HepG2 (cell line): ENCODE data around the gene ADM5. TPM values are rescaled to one million over a fixed set of nuclear protein-coding genes. Genes with fewer than 3 reads are reported as not detected.

Experiments
- CTCF ChIP-seq: sonication (generic); formaldehyde crosslinking; IDR thresholded peaks from 2 replicates; pipeline ENCODE4 v1.5.0; 2020; ENCODE audit warnings: mild to moderate bottlenecking, missing genetic modification reagents, moderate library complexity
- FOXA3 ChIP-seq: IDR thresholded peaks from 2 replicates; pipeline ENCODE4 v1.6.1; 2016; ENCODE audit warnings: missing genetic modification reagents, missing compliant biosample characterization
- MYNN ChIP-seq: sonication (generic); formaldehyde crosslinking; IDR thresholded peaks from 2 replicates; pipeline ENCODE4 v1.4.0; 2020; ENCODE audit warnings: mild to moderate bottlenecking, low read depth, missing genetic modification reagents
- UBTF ChIP-seq: sonication (generic); formaldehyde crosslinking; IDR thresholded peaks from 2 replicates; pipeline ENCODE4 v1.4.0; 2020; ENCODE audit warnings: mild to moderate bottlenecking, missing genetic modification reagents
- ZBTB14 ChIP-seq: sonication (generic); formaldehyde crosslinking; IDR thresholded peaks from 2 replicates; pipeline ENCODE4 v1.4.0; 2020; ENCODE audit warnings: missing genetic modification reagents
- ZNF280B ChIP-seq: sonication (generic); formaldehyde crosslinking; IDR thresholded peaks from 2 replicates; pipeline ENCODE4 v1.5.0; 2020; ENCODE audit warnings: missing genetic modification reagents, mild to moderate bottlenecking, borderline replicate concordance
- ZNF407 ChIP-seq: sonication (generic); formaldehyde crosslinking; IDR thresholded peaks from one replicate; pipeline ENCODE4 v1.5.1; 2020; ENCODE audit warnings: mild to moderate bottlenecking, missing genetic modification reagents; ENCODE audit errors: not compliant biosample characterization
- ZNF572 ChIP-seq: sonication (generic); formaldehyde crosslinking; IDR thresholded peaks from 2 replicates; pipeline ENCODE4 v1.5.1; 2020; ENCODE audit warnings: mild to moderate bottlenecking, missing genetic modification reagents
- ZNF713 ChIP-seq: sonication (generic); formaldehyde crosslinking; IDR thresholded peaks from 2 replicates; pipeline ENCODE4 v1.4.0; 2020; ENCODE audit warnings: mild to moderate bottlenecking, missing genetic modification reagents
- polyA plus RNA-seq, 8 experiments: library from polyadenylated mRNA; depleted of rRNA in 3 of 8; stranded (reverse) in 7 of 8; unstranded in 1 of 8; fragments of >200 nt; fragmentation: Illumina TruSeq in 4 of 8; extraction: Trizol in 4 of 8; gene quantifications; 2 replicates each; pipeline versions ENCODE4 v1.2.1 to v1.2.3, GENCODE V29; 2011 to 2016; ENCODE audit warnings: low read depth in 4 of 8, missing spikeins in 1 of 8, mixed read lengths in 1 of 8; ENCODE audit not compliant: insufficient read depth in 1 of 8
- total RNA-seq, 5 experiments: library from RNA; depleted of rRNA; stranded (reverse); fragments of >200 nt; fragmentation: Illumina TruSeq; extraction: Trizol; gene quantifications; 2 replicates each; pipeline ENCODE4 v1.2.3, GENCODE V29; 2016; ENCODE audit warnings: low read depth in 1 of 5
- TF ChIP-seq, protein P1 (sequence below): sonication (generic); formaldehyde crosslinking; IDR thresholded peaks from 2 replicates; pipeline ENCODE4 v1.5.1; 2020; ENCODE audit warnings: mild to moderate bottlenecking, missing genetic modification reagents, moderate library complexity

Gene ADM5
- total and polyA plus RNA-seq, 2 of the 13 experiments (the other 11 are each of a cell fraction or from before 2014, with no cell fraction given) = 2.7 to 4.1 TPM

DNA sequence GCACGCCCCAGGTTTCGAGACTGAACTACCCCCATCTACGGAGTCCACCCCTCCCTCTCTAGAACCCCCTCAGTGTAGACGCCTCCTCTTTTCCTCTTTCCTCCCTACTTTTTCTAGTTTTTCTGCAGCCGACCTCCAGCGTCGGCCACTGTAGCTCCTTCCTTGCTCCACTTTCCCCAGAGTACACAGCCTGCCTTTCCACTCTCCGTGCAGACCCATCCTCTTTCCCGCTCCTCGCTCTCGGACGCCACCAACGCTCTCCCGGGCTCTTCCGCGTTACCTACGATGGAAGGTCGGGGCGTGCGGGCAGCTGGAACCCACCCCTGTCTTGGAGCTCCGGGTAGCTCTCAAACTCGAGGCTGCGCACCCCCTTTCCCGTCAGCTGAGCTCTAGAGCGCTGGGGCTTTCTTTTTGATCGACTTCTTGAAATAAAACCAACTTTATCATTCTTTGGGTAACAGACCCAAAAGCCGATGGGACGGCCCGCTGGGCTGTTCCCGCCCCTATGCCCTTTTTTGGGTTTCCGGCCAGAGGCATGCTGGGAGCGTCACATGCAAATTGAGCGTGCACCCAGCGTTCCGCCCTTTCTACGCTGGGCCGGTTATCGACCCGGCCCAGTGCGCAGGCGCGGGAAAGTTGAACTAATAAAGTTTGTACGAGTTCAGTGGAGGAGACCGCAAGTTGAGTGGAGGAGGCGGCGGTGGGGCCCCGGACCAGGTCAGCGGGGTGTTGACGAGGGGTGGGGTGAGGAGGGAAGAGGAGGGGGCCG, 23.9 kb upstream of the ADM5 start, which contains the start of the genes BCL2L12 and IRF3 (continued):
- peak; percentile 38 for TF ChIP-seq ZNF407 (CRISPR knock-in tag)
- no peak for TF ChIP-seq FOXA3 (CRISPR knock-in tag)
- peak; percentile 53 for TF ChIP-seq UBTF
- no peak for TF ChIP-seq ZNF280B (CRISPR knock-in tag)
- TF ChIP-seq ZNF713 (CRISPR knock-in tag) = no peak
- TF ChIP-seq ZBTB14 (CRISPR knock-in tag) = no peak
- TF ChIP-seq MYNN (CRISPR knock-in tag) = no peak
- TF ChIP-seq ZNF572 (CRISPR knock-in tag) = no peak
- TF ChIP-seq CTCF (CRISPR knock-in tag) = peak; percentile 33; the same call in 1 of the 2 replicates
- TF ChIP-seq, protein P1, sequence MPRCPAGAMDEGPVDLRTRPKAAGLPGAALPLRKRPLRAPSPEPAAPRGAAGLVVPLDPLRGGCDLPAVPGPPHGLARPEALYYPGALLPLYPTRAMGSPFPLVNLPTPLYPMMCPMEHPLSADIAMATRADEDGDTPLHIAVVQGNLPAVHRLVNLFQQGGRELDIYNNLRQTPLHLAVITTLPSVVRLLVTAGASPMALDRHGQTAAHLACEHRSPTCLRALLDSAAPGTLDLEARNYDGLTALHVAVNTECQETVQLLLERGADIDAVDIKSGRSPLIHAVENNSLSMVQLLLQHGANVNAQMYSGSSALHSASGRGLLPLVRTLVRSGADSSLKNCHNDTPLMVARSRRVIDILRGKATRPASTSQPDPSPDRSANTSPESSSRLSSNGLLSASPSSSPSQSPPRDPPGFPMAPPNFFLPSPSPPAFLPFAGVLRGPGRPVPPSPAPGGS (CRISPR knock-in tag) = no peak
